Measurements from ENCODE around the gene POU3F1. TPM values are rescaled to one million over a fixed set of nuclear protein-coding genes. Genes with fewer than 3 reads are reported as not detected.

Gene POU3F1
- total RNA-seq, 1 donor from 2014 or later, result not detected

DNA sequence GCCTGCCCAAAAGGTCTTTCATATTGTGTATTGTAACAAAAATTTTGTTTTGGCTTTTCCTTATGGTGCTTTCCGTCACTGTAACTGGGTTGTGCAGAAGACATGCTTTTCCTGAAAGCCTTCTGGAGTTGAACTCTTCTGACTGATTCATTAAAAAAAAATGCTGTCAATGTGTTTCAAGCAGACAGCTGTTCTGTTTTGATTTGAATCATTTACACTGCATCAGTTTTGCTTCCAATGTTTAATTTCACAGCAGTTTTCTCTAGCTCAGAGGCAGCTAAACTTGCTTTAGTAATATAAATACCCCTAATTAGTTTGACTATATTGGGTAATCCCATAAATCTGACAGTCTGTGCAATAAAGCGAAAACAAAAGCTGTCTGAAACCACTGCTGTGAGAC, 26.2 kb downstream of the POU3F1 start:
- Histone ChIP-seq H3K27ac (no peak overlapping the region), H3K36me3 (peaks cover 0 to 72% of the 10 kb centered on the region in 2 donors), H3K9me3 (no peaks in the 10 kb centered on the region), H3K4me1 (peaks cover 8% of the 10 kb centered on the region), H3K4me3 (no peak overlapping the region), H3K27me3 (no peaks in the 10 kb centered on the region)
- intact Hi-C loops (cut with DNase I), result no loop called here
- TF ChIP-seq, protein P1, sequence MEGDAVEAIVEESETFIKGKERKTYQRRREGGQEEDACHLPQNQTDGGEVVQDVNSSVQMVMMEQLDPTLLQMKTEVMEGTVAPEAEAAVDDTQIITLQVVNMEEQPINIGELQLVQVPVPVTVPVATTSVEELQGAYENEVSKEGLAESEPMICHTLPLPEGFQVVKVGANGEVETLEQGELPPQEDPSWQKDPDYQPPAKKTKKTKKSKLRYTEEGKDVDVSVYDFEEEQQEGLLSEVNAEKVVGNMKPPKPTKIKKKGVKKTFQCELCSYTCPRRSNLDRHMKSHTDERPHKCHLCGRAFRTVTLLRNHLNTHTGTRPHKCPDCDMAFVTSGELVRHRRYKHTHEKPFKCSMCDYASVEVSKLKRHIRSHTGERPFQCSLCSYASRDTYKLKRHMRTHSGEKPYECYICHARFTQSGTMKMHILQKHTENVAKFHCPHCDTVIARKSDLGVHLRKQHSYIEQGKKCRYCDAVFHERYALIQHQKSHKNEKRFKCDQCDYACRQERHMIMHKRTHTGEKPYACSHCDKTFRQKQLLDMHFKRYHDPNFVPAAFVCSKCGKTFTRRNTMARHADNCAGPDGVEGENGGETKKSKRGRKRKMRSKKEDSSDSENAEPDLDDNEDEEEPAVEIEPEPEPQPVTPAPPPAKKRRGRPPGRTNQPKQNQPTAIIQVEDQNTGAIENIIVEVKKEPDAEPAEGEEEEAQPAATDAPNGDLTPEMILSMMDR (IDR thresholded peaks at IDR 0.05), result no peak
- TF ChIP-seq POLR2A (IDR thresholded peaks at IDR 0.05), result no peak
- DNase-seq (ENCODE audit: extremely low spot score in 2 of 2), result no peak

DNA sequence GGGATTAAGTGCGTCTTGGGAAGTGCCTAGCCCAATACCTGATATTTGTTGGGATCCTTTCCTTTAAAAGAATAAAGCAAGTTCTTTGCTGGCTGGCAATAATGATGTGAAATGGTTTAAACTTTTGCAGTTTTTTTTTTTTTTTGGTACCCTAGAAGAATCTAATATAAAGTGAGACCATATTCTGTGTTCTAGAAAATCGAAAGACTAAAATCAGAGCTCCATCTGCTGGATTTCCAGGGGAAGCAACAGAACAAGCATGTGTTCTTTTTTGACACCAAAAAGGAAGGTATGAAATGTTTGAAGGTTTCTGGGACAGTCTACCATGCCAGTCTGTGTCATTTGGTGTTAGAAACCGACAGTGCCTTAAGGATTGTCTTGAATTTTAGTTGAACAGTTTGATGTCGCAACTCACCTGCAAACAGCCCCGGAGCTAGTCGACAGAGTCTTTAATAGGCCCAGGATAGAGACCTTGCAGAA, 27.7 kb downstream of the POU3F1 start:
- Histone ChIP-seq H3K4me1 (peaks cover 23% of the 10 kb centered on the region), H3K36me3 (peaks cover 0 to 64% of the 10 kb centered on the region in 2 donors), H3K9me3 (no peaks in the 10 kb centered on the region), H3K27me3 (no peaks in the 10 kb centered on the region), H3K27ac (no peak overlapping the region), H3K4me3 (no peak overlapping the region)
- no peak for DNase-seq (ENCODE audit: extremely low spot score in 2 of 2)
- TF ChIP-seq POLR2AphosphoS5 (IDR thresholded peaks at IDR 0.05; ENCODE audit: insufficient read depth in 1 of 2, low read depth in 1 of 2), result no peak
- TF ChIP-seq, protein P1 (IDR thresholded peaks at IDR 0.05), result peak in 2 of 3 experiments; percentile 25 to 59
- intact Hi-C loops (cut with DNase I), result no loop called here

DNA sequence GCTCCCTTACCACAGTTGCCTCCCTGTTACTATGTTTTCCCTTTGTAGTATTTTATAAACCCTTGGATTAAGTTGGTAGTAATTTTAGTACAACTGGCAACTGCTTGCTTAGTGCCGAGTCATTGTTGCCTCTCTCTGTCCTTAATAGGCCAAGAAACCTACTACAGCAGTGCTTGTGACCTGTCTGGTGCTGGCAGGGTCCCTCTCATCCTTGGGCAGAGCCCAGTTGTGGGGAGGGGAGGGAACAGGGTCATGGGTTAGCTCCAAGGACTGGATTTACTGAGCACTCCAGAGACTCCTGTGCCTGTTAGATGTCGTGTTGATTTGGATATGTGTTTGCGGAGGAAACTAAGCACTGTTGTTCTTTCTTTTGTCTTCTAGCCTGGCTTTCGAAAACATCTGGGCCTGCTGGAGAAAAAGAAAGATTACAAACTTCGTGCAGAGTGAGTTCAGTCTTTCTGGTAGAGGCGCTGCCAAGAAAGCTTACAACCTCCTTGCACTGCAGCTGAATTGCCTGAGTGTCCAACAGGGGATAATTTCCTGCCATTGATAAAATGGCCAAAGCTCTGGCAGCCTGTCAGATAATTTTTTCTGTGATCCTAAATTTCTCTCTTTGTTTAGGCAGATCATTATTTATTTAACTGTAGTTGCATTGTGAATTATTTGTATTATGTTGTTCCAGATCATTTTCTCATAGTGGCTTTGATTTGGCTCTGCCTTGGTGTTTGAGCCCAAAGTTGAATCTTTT, 30.4 kb downstream of the POU3F1 start:
- H3K36me3 ChIP-seq, result peaks cover 0 to 36% of the 10 kb centered on the region in 2 donors
- no peak overlapping the region for H3K4me3 ChIP-seq
- H3K27me3 ChIP-seq, result no peaks in the 10 kb centered on the region

DNA sequence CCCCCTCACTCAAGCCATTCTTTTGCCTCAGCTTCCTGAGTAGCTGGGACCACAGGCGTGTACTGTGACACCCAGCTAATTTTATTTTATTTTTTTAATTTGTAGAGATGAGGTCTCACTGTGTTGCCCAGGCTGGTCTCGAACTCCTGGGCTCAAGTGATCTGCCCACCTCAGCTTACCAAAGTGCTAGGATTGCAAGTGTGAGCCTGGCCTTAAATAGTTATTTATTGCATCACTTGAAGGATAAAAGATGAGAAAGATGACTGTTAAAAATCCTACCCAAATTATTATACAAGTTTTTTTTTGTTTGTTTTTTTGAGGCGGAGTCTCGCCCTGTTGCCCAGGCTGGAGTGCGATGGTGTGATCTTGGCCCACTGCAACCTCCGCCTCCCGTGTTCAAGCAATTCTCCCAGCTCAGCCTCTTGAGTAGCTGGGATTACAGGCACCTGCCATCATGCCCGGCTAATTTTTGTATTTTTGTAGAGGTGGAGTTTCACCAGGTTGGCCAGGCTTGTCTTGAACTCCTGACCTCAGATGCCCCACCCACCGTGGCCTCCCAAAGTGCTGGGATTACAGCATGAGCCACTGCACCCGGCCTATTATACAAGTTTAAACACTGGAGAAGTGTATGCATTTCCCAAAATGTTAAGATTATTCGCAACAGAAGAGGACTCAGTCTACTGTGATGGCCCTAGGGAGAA, 31.7 kb downstream of the POU3F1 start:
- TF ChIP-seq POLR2AphosphoS5 (IDR thresholded peaks at IDR 0.05; ENCODE audit: insufficient read depth in 1 of 2, low read depth in 1 of 2) (no peak), POLR2A (IDR thresholded peaks at IDR 0.05) (no peak)
- TF ChIP-seq, protein P1 (IDR thresholded peaks at IDR 0.05), result no peak
- no peak for DNase-seq (ENCODE audit: extremely low spot score in 2 of 2)
- Histone ChIP-seq H3K36me3 (peaks cover 0 to 23% of the 10 kb centered on the region in 2 donors), H3K4me3 (no peak overlapping the region), H3K9me3 (no peaks in the 10 kb centered on the region), H3K27ac (no peak overlapping the region), H3K4me1 (peaks cover 33% of the 10 kb centered on the region), H3K27me3 (no peaks in the 10 kb centered on the region)
- intact Hi-C loops (cut with DNase I), result no loop called here

More for the DNA sequence above, 30.4 kb downstream of the POU3F1 start:
- H3K27ac ChIP-seq, result no peak overlapping the region
- no peaks in the 10 kb centered on the region for H3K9me3 ChIP-seq
- H3K4me1 ChIP-seq, result peaks cover 33% of the 10 kb centered on the region
- intact Hi-C loops (cut with DNase I), result no loop called here
- no peak for DNase-seq (ENCODE audit: extremely low spot score in 2 of 2)
- no peak for TF ChIP-seq POLR2A (IDR thresholded peaks at IDR 0.05)
- TF ChIP-seq, protein P1 (IDR thresholded peaks at IDR 0.05), result no peak
- no peak for TF ChIP-seq POLR2AphosphoS5 (IDR thresholded peaks at IDR 0.05; ENCODE audit: insufficient read depth in 1 of 2, low read depth in 1 of 2)

DNA sequence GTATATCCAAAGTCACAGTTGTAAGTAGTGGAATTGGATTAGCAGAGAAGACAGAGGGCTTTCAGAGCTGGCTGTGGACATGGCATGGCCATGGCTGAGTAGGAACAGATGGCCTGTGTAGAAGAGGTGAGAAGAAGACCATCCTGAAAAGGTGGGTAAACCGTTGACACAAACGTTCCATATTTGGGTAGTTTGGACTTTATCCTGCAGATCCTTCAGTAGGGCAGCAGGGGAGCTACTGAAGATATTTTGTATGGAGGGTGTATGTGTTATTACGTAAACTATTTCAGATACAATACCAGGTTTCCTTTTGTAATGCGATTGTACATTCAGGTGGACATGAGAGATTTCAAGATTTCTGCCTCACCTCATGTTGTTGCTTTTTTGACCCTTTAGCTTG, 32.4 kb downstream of the POU3F1 start:
- no peak for TF ChIP-seq POLR2AphosphoS5 (IDR thresholded peaks at IDR 0.05; ENCODE audit: insufficient read depth in 1 of 2, low read depth in 1 of 2)
- TF ChIP-seq, protein P1 (IDR thresholded peaks at IDR 0.05), result no peak
- no peak for TF ChIP-seq POLR2A (IDR thresholded peaks at IDR 0.05)
- no peaks in the 10 kb centered on the region for H3K27me3 ChIP-seq
- no peaks in the 10 kb centered on the region for H3K9me3 ChIP-seq
- peaks cover 33% of the 10 kb centered on the region for H3K4me1 ChIP-seq
- peak overlapping the region; percentile 83 for H3K27ac ChIP-seq
- H3K36me3 ChIP-seq, result peaks cover 0 to 16% of the 10 kb centered on the region in 2 donors
- no peak for DNase-seq (ENCODE audit: extremely low spot score in 2 of 2)
- peak overlapping the region in 1 of 2 donors; percentile 94 for H3K4me3 ChIP-seq
- intact Hi-C loops (cut with DNase I), result no loop called here

Data from vagina (tissue), 2 donors.